ENCODE results near the gene LSS. TPM values are rescaled to one million over a fixed set of nuclear protein-coding genes. Genes with fewer than 3 reads are reported as not detected.
A peak's percentile ranks its signal among the peaks of the same experiment; 100 is the strongest.

Gene LSS
- total RNA-seq, 3 donors from 2014 or later (not counting 1 experiment from before 2014, with no cell fraction given), result 59.9 to 82.2 (median 62.7) TPM

DNA sequence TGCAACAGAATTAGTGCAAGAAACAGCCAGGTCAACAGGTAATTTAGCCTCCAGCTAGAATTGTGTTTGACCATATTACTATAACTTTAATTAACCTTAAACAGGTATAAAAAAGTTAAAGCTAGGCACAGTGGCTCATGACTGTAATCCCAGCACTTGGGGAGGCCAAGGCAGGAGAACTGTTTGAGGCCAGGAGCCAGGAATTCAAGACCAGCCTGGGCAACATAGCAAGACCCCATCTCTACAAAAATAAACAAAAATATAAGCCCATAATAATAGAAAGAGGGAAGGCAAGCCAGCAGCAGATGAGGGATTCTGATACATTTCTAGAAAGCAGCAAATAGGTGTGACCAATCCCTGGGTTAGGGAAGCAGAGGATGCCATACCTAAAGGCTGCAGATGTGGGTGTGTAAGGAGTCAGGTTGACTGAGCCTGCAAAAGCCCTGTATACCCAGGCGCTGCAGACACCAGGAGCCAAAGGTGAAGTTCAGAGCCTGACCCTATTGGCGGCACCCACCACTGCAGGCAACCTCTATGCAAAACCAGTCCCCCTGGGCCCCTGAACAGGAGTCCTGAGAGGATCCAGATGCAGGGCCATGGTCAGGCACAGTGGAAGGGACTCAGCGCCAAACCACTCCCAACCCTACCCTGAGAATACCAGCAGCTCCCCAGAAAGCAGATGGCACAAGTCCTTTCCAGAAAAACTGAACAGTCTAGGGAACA is 19.3 kb upstream of the LSS start:
- Histone ChIP-seq H3K4me1 (ENCODE audit: control insufficient read depth, insufficient read depth, low read length) (peaks cover 10% of the 10 kb centered on the region), H3K27ac (ENCODE audit: low read length) (no peak overlapping the region), H3K27me3 (ENCODE audit: control insufficient read depth, insufficient read depth, low read length) (no peaks in the 10 kb centered on the region), H3K36me3 (ENCODE audit: control insufficient read depth, insufficient read depth, low read length) (peaks cover 77% of the 10 kb centered on the region), H3K4me3 (ENCODE audit: low read length) (no peak overlapping the region), H3K9me3 (ENCODE audit: control insufficient read depth, insufficient read depth, low read length) (no peaks in the 10 kb centered on the region)
- H3K27ac Mint-ChIP-seq, result peak overlapping the region in 1 of 2 donors; percentile 39
- no peaks in the 10 kb centered on the region for H3K27me3 Mint-ChIP-seq (ENCODE audit: low read depth in 2 of 2)
- intact Hi-C loops (cut with micrococcal nuclease), result no loop called here
- H3K9me3 Mint-ChIP-seq, result no peaks in the 10 kb centered on the region
- H3K4me1 Mint-ChIP-seq, result peaks cover 23 to 26% of the 10 kb centered on the region in 2 donors
- TF ChIP-seq, protein P1, sequence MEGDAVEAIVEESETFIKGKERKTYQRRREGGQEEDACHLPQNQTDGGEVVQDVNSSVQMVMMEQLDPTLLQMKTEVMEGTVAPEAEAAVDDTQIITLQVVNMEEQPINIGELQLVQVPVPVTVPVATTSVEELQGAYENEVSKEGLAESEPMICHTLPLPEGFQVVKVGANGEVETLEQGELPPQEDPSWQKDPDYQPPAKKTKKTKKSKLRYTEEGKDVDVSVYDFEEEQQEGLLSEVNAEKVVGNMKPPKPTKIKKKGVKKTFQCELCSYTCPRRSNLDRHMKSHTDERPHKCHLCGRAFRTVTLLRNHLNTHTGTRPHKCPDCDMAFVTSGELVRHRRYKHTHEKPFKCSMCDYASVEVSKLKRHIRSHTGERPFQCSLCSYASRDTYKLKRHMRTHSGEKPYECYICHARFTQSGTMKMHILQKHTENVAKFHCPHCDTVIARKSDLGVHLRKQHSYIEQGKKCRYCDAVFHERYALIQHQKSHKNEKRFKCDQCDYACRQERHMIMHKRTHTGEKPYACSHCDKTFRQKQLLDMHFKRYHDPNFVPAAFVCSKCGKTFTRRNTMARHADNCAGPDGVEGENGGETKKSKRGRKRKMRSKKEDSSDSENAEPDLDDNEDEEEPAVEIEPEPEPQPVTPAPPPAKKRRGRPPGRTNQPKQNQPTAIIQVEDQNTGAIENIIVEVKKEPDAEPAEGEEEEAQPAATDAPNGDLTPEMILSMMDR (IDR thresholded peaks at IDR 0.05), result no peak
- 91% methylated on average over 3 of the region's 3 CpGs for WGBS (ENCODE audit: insufficient coverage)
- DNase-seq (no peak), ATAC-seq (no peak)
- H3K36me3 Mint-ChIP-seq, result peaks cover 27% of the 10 kb centered on the region
- no peak overlapping the region for H3K4me3 Mint-ChIP-seq

DNA sequence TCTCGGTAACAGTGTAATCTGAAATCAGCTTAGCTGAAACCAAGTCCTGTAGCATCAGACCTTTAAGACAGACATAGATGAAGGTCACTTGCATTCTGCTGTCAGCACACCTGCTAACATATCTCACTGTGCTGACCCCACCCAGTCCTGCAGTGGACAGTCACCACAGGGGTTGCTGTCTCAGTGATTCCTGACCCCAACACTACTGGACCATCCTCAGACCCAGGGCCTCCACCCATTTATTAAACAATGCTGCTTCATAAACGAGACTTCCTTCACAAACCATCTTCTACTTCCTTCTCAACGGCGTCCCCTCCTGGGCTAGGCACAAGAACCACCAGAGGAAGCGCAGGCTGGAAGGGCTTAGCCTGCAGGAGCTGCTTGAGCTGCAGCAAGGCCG is 17.8 kb upstream of the LSS start:
- 92% methylated on average over 6 of the region's 6 CpGs for WGBS (ENCODE audit: insufficient coverage)
- no peak for ATAC-seq

DNA sequence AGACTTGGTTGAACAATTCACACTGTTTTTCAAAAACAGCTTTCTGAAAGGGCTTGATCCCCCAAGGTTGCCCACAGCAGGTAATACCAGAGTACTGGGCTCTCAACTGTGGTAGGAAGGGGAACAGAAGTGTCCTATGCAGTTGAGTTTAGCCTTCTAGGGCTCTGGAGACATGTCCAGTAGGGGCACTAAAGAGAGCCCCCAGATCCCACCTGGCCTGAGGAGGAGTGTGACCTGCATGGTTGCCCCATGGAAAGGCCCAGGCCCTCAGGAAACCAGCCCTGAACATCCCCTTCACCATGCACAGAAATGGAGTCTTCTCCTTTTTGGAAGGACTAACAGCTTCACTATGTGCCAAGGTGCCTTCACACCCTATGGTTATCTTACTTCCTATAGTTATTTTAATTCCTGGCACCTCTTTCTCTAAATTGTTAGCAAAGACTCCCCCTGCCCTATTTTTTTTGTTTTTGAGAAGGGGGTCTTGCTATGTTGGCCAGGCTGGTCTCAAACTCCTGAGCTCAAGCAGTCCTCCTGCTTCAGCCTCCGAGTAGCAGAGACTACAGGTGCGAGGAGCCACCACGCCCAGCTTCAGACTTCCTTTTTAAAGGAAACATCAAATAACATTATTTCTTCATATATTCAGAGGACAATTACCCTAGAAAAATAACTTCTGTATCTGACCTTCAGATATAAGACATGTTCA is 16.8 kb upstream of the LSS start:
- Histone ChIP-seq H3K27me3 (ENCODE audit: control insufficient read depth, insufficient read depth, low read length) (no peaks in the 10 kb centered on the region), H3K4me1 (ENCODE audit: control insufficient read depth, insufficient read depth, low read length) (peaks cover 1% of the 10 kb centered on the region), H3K9me3 (ENCODE audit: control insufficient read depth, insufficient read depth, low read length) (no peaks in the 10 kb centered on the region), H3K4me3 (ENCODE audit: low read length) (no peak overlapping the region), H3K27ac (ENCODE audit: low read length) (no peak overlapping the region), H3K36me3 (ENCODE audit: control insufficient read depth, insufficient read depth, low read length) (peaks cover 85% of the 10 kb centered on the region)
- H3K27me3 Mint-ChIP-seq (ENCODE audit: low read depth in 2 of 2), result no peaks in the 10 kb centered on the region
- 73% methylated on average over 3 of the region's 3 CpGs for WGBS (ENCODE audit: insufficient coverage)
- H3K9me3 Mint-ChIP-seq, result no peaks in the 10 kb centered on the region
- DNase-seq (no peak), ATAC-seq (no peak)
- peaks cover 16% of the 10 kb centered on the region in 2 donors for H3K4me1 Mint-ChIP-seq
- H3K4me3 Mint-ChIP-seq, result no peak overlapping the region
- peak overlapping the region in 1 of 2 donors; percentile 8 for H3K27ac Mint-ChIP-seq
- TF ChIP-seq, protein P1 (IDR thresholded peaks at IDR 0.05), result no peak
- intact Hi-C loops (cut with micrococcal nuclease), result no loop called here
- peaks cover 32% of the 10 kb centered on the region for H3K36me3 Mint-ChIP-seq

More for the DNA sequence above, 17.8 kb upstream of the LSS start:
- Histone ChIP-seq H3K27ac (ENCODE audit: low read length) (no peak overlapping the region), H3K36me3 (ENCODE audit: control insufficient read depth, insufficient read depth, low read length) (peaks cover 85% of the 10 kb centered on the region), H3K9me3 (ENCODE audit: control insufficient read depth, insufficient read depth, low read length) (no peaks in the 10 kb centered on the region), H3K4me3 (ENCODE audit: low read length) (no peak overlapping the region), H3K27me3 (ENCODE audit: control insufficient read depth, insufficient read depth, low read length) (no peaks in the 10 kb centered on the region), H3K4me1 (ENCODE audit: control insufficient read depth, insufficient read depth, low read length) (peaks cover 3% of the 10 kb centered on the region)
- DNase-seq, result no peak
- intact Hi-C loops (cut with micrococcal nuclease), result no loop called here
- no peaks in the 10 kb centered on the region for H3K9me3 Mint-ChIP-seq
- H3K4me1 Mint-ChIP-seq, result peaks cover 16 to 23% of the 10 kb centered on the region in 2 donors
- H3K27me3 Mint-ChIP-seq (ENCODE audit: low read depth in 2 of 2), result no peaks in the 10 kb centered on the region
- TF ChIP-seq, protein P1 (IDR thresholded peaks at IDR 0.05), result no peak
- H3K36me3 Mint-ChIP-seq, result peaks cover 32% of the 10 kb centered on the region
- no peak overlapping the region for H3K4me3 Mint-ChIP-seq
- peak overlapping the region in 1 of 2 donors; percentile 60 for H3K27ac Mint-ChIP-seq

Measured in natural killer cell (primary cell).